ENCODE results near the gene DCP1B.

Gene DCP1B

GRCh38 chr12:2004113-2004929 is at the start of gene DCP1B:
DCP1B (minus strand) TSS chr12:2004457; CDS start chr12:2004431, 26 bp downstream.
- DNase-seq (ENCODE audit: low read depth): peak; percentile 94

- DNase-seq (ENCODE audit: low read depth): no peak
These were observed 49.4 kb upstream of the DCP1B start for GRCh38 chr12:2053691-2054090.

GRCh38 chr12:2052826-2053678 is 48.8 kb upstream of the DCP1B start, which contains the start of gene CACNA1C:
CACNA1C (plus strand) TSS chr12:2052987; CDS start chr12:2053563, 576 bp downstream.
- DNase-seq (ENCODE audit: low read depth): peak; percentile 11

- no peak for DNase-seq (ENCODE audit: low read depth)
These were observed 47.7 kb upstream of the DCP1B start for GRCh38 chr12:2051700-2052621.

- no peak for DNase-seq (ENCODE audit: low read depth)
These were observed 45.6 kb upstream of the DCP1B start for GRCh38 chr12:2049604-2050540.

GRCh38 chr12:2047752-2048151 is 43.5 kb upstream of the DCP1B start:
- no peak for DNase-seq (ENCODE audit: low read depth)

GRCh38 chr12:2046957-2047356 is 42.7 kb upstream of the DCP1B start:
- no peak for DNase-seq (ENCODE audit: low read depth)

- DNase-seq (ENCODE audit: low read depth): no peak
These were observed 39.9 kb upstream of the DCP1B start for GRCh38 chr12:2044165-2044564.

GRCh38 chr12:2043054-2043453 is 38.8 kb upstream of the DCP1B start:
- DNase-seq (ENCODE audit: low read depth): no peak

GRCh38 chr12:2039034-2039433 is 34.8 kb upstream of the DCP1B start:
- DNase-seq (ENCODE audit: low read depth): no peak

GRCh38 chr12:2035431-2036055 is 31.3 kb upstream of the DCP1B start:
- DNase-seq (ENCODE audit: low read depth): no peak

GRCh38 chr12:2034633-2035430 is 30.6 kb upstream of the DCP1B start:
- DNase-seq (ENCODE audit: low read depth): peak; percentile 82

GRCh38 chr12:2032506-2032905 is 28.2 kb upstream of the DCP1B start:
- DNase-seq (ENCODE audit: low read depth): no peak

GRCh38 chr12:2029851-2030250 is 25.6 kb upstream of the DCP1B start:
- no peak for DNase-seq (ENCODE audit: low read depth)

- DNase-seq (ENCODE audit: low read depth): no peak
These were observed 23.1 kb upstream of the DCP1B start for GRCh38 chr12:2027351-2027750.

- no peak for DNase-seq (ENCODE audit: low read depth)
These were observed 19.1 kb upstream of the DCP1B start for GRCh38 chr12:2023365-2023764.

GRCh38 chr12:2020511-2020910 is 16.3 kb upstream of the DCP1B start:
- no peak for DNase-seq (ENCODE audit: low read depth)

GRCh38 chr12:2019126-2019525 is 14.9 kb upstream of the DCP1B start:
- no peak for DNase-seq (ENCODE audit: low read depth)

GRCh38 chr12:2018391-2018790 is 14.1 kb upstream of the DCP1B start:
- no peak for DNase-seq (ENCODE audit: low read depth)
